RWPE2 (cell line): ENCODE measurements around the gene ASB2.

Experiments used
- ATAC-seq: fragments of 200-7000 bp; cut with Tn5 transposase; 3 replicates; pipeline ENCODE4 v1.9.1; 2021; ENCODE audit warnings: low read depth
- DNase-seq: peaks from one replicate; pipeline ENCODE4 v3.0.0-alpha.2; 2020; ENCODE audit warnings: low spot score
- H3K27ac ChIP-seq: fragments of 450-650 bp; 2 replicates; pipeline ENCODE4 v1.5.1; 2017; ENCODE audit warnings: mild to moderate bottlenecking; ENCODE audit not compliant: poor library complexity, severe bottlenecking
- H3K27me3 ChIP-seq: fragments of 250-450 bp; sonication (Bioruptor Pico); 2 replicates; pipeline ENCODE4 v1.5.1; 2021; ENCODE audit warnings: mild to moderate bottlenecking, moderate library complexity; ENCODE audit not compliant: insufficient read depth, poor library complexity, severe bottlenecking
- H3K36me3 ChIP-seq: fragments of 250-450 bp; sonication (Bioruptor Pico); 2 replicates; pipeline ENCODE4 v1.5.1; 2020; ENCODE audit warnings: low read depth, mild to moderate bottlenecking, moderate library complexity
- H3K4me1 ChIP-seq: fragments of 250-450 bp; sonication (Bioruptor Pico); 2 replicates; pipeline ENCODE4 v1.5.1; 2021; ENCODE audit warnings: mild to moderate bottlenecking, moderate library complexity; ENCODE audit not compliant: insufficient read depth, poor library complexity, severe bottlenecking
- H3K4me3 ChIP-seq: fragments of 250-450 bp; sonication (Bioruptor Pico); 2 replicates; pipeline ENCODE4 v1.5.1; 2021; ENCODE audit warnings: mild to moderate bottlenecking, moderate library complexity; ENCODE audit not compliant: severe bottlenecking
- H3K9me3 ChIP-seq: fragments of 250-450 bp; sonication (Bioruptor Pico); 2 replicates; pipeline ENCODE4 v1.5.1; 2021; ENCODE audit warnings: mild to moderate bottlenecking, moderate library complexity; ENCODE audit not compliant: severe bottlenecking
- CTCF ChIP-seq: fragments of 450-650 bp; IDR thresholded peaks from one replicate; pipeline ENCODE4 v1.5.1; 2017; ENCODE audit warnings: mild to moderate bottlenecking, moderate library complexity; ENCODE audit not compliant: poor library complexity, severe bottlenecking

ASB2 gene

GRCh38 chr14:93969082-93969828 lies 7.1 kb downstream of the ASB2 start:
- Histone ChIP-seq H3K4me3 (no peak overlapping the region), H3K4me1 (peaks cover 13% of the 10 kb centered on the region), H3K27ac (no peak overlapping the region), H3K36me3 (no peaks in the 10 kb centered on the region), H3K27me3 (no peaks in the 10 kb centered on the region), H3K9me3 (no peaks in the 10 kb centered on the region)
- DNase-seq (no peak), ATAC-seq (no peak)
- TF ChIP-seq CTCF: no peak

GRCh38 chr14:93967637-93968250 lies 8.6 kb downstream of the ASB2 start:
- Histone ChIP-seq H3K36me3 (no peaks in the 10 kb centered on the region), H3K27ac (no peak overlapping the region), H3K27me3 (no peaks in the 10 kb centered on the region), H3K9me3 (no peaks in the 10 kb centered on the region), H3K4me3 (no peak overlapping the region), H3K4me1 (peaks cover 13% of the 10 kb centered on the region)
- ATAC-seq (no peak), DNase-seq (no peak)
- no peak for TF ChIP-seq CTCF

- Histone ChIP-seq H3K4me1 (peaks cover 13% of the 10 kb centered on the region), H3K36me3 (no peaks in the 10 kb centered on the region), H3K27me3 (no peaks in the 10 kb centered on the region), H3K9me3 (no peaks in the 10 kb centered on the region), H3K4me3 (no peak overlapping the region), H3K27ac (peak overlapping the region; percentile 82)
- ATAC-seq (no peak), DNase-seq (no peak)
- no peak for TF ChIP-seq CTCF
Measured at GRCh38 chr14:93965946-93966474, 10.4 kb downstream of the ASB2 start.

GRCh38 chr14:93965287-93965821 lies 11.0 kb downstream of the ASB2 start:
- DNase-seq (no peak), ATAC-seq (peak; percentile 89)
- no peak for TF ChIP-seq CTCF
- Histone ChIP-seq H3K4me3 (no peak overlapping the region), H3K27me3 (no peaks in the 10 kb centered on the region), H3K4me1 (peaks cover 19% of the 10 kb centered on the region), H3K27ac (peak overlapping the region; percentile 82), H3K36me3 (no peaks in the 10 kb centered on the region), H3K9me3 (no peaks in the 10 kb centered on the region)
